ENCODE data around the gene SIGLEC11.
A peak's percentile ranks its signal among the peaks of the same experiment; 100 is the strongest.
"Not testable (repeated sequence)": the region's sequence is repeated elsewhere in the genome, so short reads cannot be mapped to it uniquely, and the experiment has no call there.

Gene SIGLEC11

GRCh38 chr19:49924881-49925210 is 36.1 kb downstream of the SIGLEC11 start:
- not testable (repeated sequence) for DNase-seq (ENCODE audit: low read depth)

GRCh38 chr19:49924004-49924880 is 36.7 kb downstream of the SIGLEC11 start:
- DNase-seq (ENCODE audit: low read depth): no peak

GRCh38 chr19:49923055-49924003 is 37.6 kb downstream of the SIGLEC11 start:
- no peak for DNase-seq (ENCODE audit: low read depth)

- DNase-seq (ENCODE audit: low read depth): peak; percentile 61
These were observed 38.8 kb downstream of the SIGLEC11 start for GRCh38 chr19:49921871-49922795.

- no peak for DNase-seq (ENCODE audit: low read depth)
These were observed 40.2 kb downstream of the SIGLEC11 start for GRCh38 chr19:49920624-49921363.

GRCh38 chr19:49918089-49918488 is 42.9 kb downstream of the SIGLEC11 start:
- no peak for DNase-seq (ENCODE audit: low read depth)

GRCh38 chr19:49916839-49917733 is 43.9 kb downstream of the SIGLEC11 start:
- DNase-seq (ENCODE audit: low read depth): no peak

- no peak for DNase-seq (ENCODE audit: low read depth)
These were observed 45.7 kb downstream of the SIGLEC11 start for GRCh38 chr19:49915271-49915670.

- no peak for DNase-seq (ENCODE audit: low read depth)
These were observed 47.3 kb downstream of the SIGLEC11 start for GRCh38 chr19:49913720-49914119.

GRCh38 chr19:49912965-49913685 is 47.8 kb downstream of the SIGLEC11 start:
- no peak for DNase-seq (ENCODE audit: low read depth)

- DNase-seq (ENCODE audit: low read depth): no peak
These were observed 49.4 kb downstream of the SIGLEC11 start for GRCh38 chr19:49911381-49912145.

- DNase-seq (ENCODE audit: low read depth): no peak
These were observed 50.8 kb downstream of the SIGLEC11 start for GRCh38 chr19:49910179-49910578.

GRCh38 chr19:49908480-49909420 is 52.2 kb downstream of the SIGLEC11 start:
- DNase-seq (ENCODE audit: low read depth): no peak

- no peak for DNase-seq (ENCODE audit: low read depth)
These were observed 53.1 kb downstream of the SIGLEC11 start for GRCh38 chr19:49907745-49908446.

- DNase-seq (ENCODE audit: low read depth): no peak
These were observed 54.0 kb downstream of the SIGLEC11 start for GRCh38 chr19:49906879-49907564.

GRCh38 chr19:49904136-49904535 is 56.8 kb downstream of the SIGLEC11 start:
- DNase-seq (ENCODE audit: low read depth): no peak

Measured in GM04503 (cell line).